ENCODE data around the gene ADAP1.

DNA sequence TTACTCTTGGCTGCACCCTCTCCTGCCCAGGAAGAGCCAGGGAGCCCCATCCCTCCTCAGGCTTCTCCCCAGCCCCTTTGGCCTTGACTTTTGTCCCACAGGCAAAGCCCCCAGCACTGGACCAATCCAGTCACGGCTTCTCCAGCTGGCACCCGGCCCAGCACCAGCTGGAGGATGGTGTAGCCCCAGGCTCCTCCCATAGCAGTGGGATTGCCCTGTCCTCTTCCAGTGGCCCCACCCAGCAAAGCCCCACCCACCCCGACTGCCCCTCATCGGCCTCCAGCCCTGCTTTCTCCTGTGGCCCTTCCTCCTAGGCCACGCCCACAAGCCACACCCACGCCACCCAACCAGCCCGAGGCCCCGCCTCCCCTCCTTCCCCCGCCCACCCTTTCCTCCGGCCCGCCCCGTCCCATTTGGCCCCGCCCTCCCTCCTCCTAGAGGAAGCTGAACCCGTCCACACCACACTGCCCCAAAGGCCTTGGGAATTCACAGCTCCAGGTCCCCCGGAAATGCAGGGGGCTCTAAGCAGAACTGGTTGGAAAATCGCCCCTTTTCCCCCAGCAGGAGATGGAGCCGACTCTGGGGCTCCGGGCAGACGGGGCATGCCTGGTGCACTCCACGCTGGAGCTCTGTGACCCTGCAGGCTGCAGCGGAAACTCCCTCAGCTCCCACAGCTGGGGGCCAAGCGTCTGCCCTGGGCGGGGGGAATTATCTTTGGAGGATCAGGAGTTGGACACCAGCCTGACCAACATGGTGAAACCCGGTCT, 52.9 kb downstream of the ADAP1 start:
- TF ChIP-seq, protein P1, sequence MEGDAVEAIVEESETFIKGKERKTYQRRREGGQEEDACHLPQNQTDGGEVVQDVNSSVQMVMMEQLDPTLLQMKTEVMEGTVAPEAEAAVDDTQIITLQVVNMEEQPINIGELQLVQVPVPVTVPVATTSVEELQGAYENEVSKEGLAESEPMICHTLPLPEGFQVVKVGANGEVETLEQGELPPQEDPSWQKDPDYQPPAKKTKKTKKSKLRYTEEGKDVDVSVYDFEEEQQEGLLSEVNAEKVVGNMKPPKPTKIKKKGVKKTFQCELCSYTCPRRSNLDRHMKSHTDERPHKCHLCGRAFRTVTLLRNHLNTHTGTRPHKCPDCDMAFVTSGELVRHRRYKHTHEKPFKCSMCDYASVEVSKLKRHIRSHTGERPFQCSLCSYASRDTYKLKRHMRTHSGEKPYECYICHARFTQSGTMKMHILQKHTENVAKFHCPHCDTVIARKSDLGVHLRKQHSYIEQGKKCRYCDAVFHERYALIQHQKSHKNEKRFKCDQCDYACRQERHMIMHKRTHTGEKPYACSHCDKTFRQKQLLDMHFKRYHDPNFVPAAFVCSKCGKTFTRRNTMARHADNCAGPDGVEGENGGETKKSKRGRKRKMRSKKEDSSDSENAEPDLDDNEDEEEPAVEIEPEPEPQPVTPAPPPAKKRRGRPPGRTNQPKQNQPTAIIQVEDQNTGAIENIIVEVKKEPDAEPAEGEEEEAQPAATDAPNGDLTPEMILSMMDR (IDR thresholded peaks at IDR 0.05): no peak
- TF ChIP-seq POLR2A (IDR thresholded peaks at IDR 0.05; ENCODE audit: low read depth): no peak
